GM12878 (cell line): Measurements from ENCODE around the gene SPDYC. TPM values are rescaled to one million over a fixed set of nuclear protein-coding genes. Genes with fewer than 3 reads are reported as not detected.
A peak's percentile ranks its signal among the peaks of the same experiment; 100 is the strongest.

Source experiments
- CREM ChIP-seq: IDR thresholded peaks from 2 replicates; pipeline ENCODE4 v1.6.1; 2014; ENCODE audit warnings: antibody characterized with exemption, low read depth
- ESRRA ChIP-seq: IDR thresholded peaks from 2 replicates; pipeline ENCODE4 v1.6.1; 2012; ENCODE audit warnings: mild to moderate bottlenecking, low read length, improper control_type of control experiment
- IKZF1 ChIP-seq: fragments of 450-650 bp; conservative IDR thresholded peaks from 2 replicates; pipeline ENCODE4 v1.6.1; 2017; ENCODE audit warnings: antibody characterized with exemption, mild to moderate bottlenecking
- NR2C1 ChIP-seq: fragments of 450-650 bp; IDR thresholded peaks from 2 replicates; pipeline ENCODE4 v1.6.1; 2017; ENCODE audit warnings: antibody characterized with exemption, mild to moderate bottlenecking, moderate library complexity
- POLR2AphosphoS2 ChIP-seq: IDR thresholded peaks from 2 replicates; pipeline ENCODE4 v1.6.1; 2011; ENCODE audit warnings: low read depth, mild to moderate bottlenecking, low read length, improper control_type of control experiment, moderate library complexity
- POLR2AphosphoS5 ChIP-seq: IDR thresholded peaks from 2 replicates; pipeline ENCODE4 v1.6.1; 2011; ENCODE audit warnings: mild to moderate bottlenecking, low read length, inconsistent platforms
- POU2F2 ChIP-seq: IDR thresholded peaks from 3 replicates; pipeline ENCODE4 v1.6.1; 2011; ENCODE audit warnings: low read depth, mild to moderate bottlenecking, low read length, borderline replicate concordance
- RUNX3 ChIP-seq: IDR thresholded peaks from 2 replicates; pipeline ENCODE4 v1.6.1; 2012; ENCODE audit warnings: low read length, inconsistent platforms
- SPI1 ChIP-seq: IDR thresholded peaks from 2 replicates; pipeline ENCODE4 v1.6.1; 2011; ENCODE audit warnings: low read depth, mild to moderate bottlenecking, low read length, moderate library complexity, borderline replicate concordance; ENCODE audit not compliant: insufficient read depth
- SREBF1 ChIP-seq: IDR thresholded peaks from 2 replicates; pipeline ENCODE4 v1.6.1; 2012; ENCODE audit warnings: mild to moderate bottlenecking, low read length
- STAT3 ChIP-seq: IDR thresholded peaks from 2 replicates; pipeline ENCODE4 v1.6.1; 2011; ENCODE audit warnings: low read depth, low read length, improper control_type of control experiment
- TCF3 ChIP-seq: IDR thresholded peaks from 2 replicates; pipeline ENCODE4 v1.6.1; 2012; ENCODE audit warnings: low read depth, mild to moderate bottlenecking, low read length, borderline replicate concordance; ENCODE audit not compliant: insufficient read depth
- WRNIP1 ChIP-seq: IDR thresholded peaks from 2 replicates; pipeline ENCODE4 v1.6.1; 2011; ENCODE audit warnings: low read depth, low read length, improper control_type of control experiment, borderline replicate concordance
- YY1 ChIP-seq: IDR thresholded peaks from 2 replicates; pipeline ENCODE4 v1.6.1; 2011; ENCODE audit warnings: low read depth, mild to moderate bottlenecking, low read length
- ZNF217 ChIP-seq: fragments of 450-650 bp; IDR thresholded peaks from 2 replicates; pipeline ENCODE4 v1.6.1; 2017; ENCODE audit warnings: antibody characterized with exemption, mild to moderate bottlenecking
- ZNF24 ChIP-seq: fragments of 450-650 bp; IDR thresholded peaks from 2 replicates; pipeline ENCODE4 v1.6.1; 2017; ENCODE audit warnings: antibody characterized with exemption, mild to moderate bottlenecking
- ZNF622 ChIP-seq: fragments of 450-650 bp; IDR thresholded peaks from 2 replicates; pipeline ENCODE4 v1.6.1; 2017; ENCODE audit warnings: mild to moderate bottlenecking, inconsistent platforms
- polyA plus RNA-seq, 11 experiments: library from polyadenylated mRNA; depleted of rRNA in 4 of 11; unstranded in 6 of 11; stranded (reverse) in 5 of 11; fragments of >200 nt; fragmentation: Nextera tagmentation in 4 of 11; fragmentation: Illumina TruSeq in 1 of 11; extraction: Ambion mirVana in 4 of 11; extraction: Trizol in 1 of 11; gene quantifications; 1 replicate in 1 of 11; 2 replicates in 10 of 11; pipeline versions ENCODE4 v1.2.1 to v1.2.3, GENCODE V29; 2011 to 2016; ENCODE audit warnings: inconsistent platforms in 2 of 11, missing spikeins in 2 of 11, low read depth in 1 of 11
- total RNA-seq, 4 experiments: library from RNA; depleted of rRNA in 3 of 4; stranded (reverse); fragments of >200 nt in 3 of 4; fragmentation: Illumina TruSeq in 1 of 4; extraction: Trizol in 1 of 4; gene quantifications; 2 replicates each; pipeline versions ENCODE4 v1.2.1 to v1.2.3, GENCODE V29; 2013 to 2021
- TF ChIP-seq, protein P1 (sequence below): IDR thresholded peaks from 2 replicates; pipeline ENCODE4 v1.6.1; 2012; ENCODE audit warnings: mild to moderate bottlenecking, low read depth, low read length
- TF ChIP-seq, protein P2 (sequence below): fragments of 450-650 bp; IDR thresholded peaks from 2 replicates; pipeline ENCODE4 v1.6.1; 2016; ENCODE audit warnings: mild to moderate bottlenecking, moderate library complexity, borderline replicate concordance
- TF ChIP-seq, protein P3 (sequence below): IDR thresholded peaks from 2 replicates; pipeline ENCODE4 v1.6.1; 2011; ENCODE audit warnings: low read depth, mild to moderate bottlenecking, low read length, moderate library complexity, borderline replicate concordance; ENCODE audit errors: extremely low read depth
- TF ChIP-seq, protein P4 (sequence below): fragments of 450-650 bp; IDR thresholded peaks from 2 replicates; pipeline ENCODE4 v1.6.1; 2017; ENCODE audit warnings: mild to moderate bottlenecking

Gene SPDYC
- total and polyA plus RNA-seq, 10 of the 15 experiments (the other 5 are each of a cell fraction or from before 2014, with no cell fraction given), result not detected

DNA sequence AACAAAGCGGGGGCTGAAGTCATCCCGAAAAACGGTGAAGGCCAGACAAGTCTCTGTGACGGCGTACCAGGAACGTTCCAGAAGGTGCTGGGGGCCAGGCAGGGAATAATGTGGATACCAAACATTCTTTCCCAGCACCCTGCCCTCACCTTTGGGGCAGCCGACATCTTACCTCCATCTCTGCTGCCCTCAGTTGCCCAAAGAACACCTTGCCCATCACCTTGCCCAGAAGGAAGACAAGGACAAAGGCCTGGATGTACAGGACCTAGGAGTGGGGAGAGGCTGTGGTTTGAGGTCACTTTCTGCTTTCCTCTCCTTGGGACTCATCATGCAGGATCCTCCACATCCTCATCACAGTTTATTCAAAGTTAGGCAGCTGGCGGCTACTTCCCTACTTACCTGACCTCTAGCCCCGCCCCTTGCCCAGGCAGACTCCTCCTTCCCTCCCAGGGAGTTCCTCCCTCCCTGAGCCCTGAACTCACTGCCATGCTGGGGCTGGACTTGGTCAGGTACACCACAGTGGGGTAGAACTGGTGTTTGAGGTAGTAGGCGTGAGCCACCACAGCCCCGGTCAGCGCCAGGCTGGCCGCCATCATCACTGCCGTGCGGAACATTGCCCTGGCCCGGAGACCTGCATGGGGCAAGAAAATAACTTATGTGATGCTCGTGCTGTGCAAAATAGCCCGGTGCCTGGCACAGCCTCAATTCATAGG is 36.9 kb upstream of the SPDYC start (continued):
- TF ChIP-seq, protein P1, sequence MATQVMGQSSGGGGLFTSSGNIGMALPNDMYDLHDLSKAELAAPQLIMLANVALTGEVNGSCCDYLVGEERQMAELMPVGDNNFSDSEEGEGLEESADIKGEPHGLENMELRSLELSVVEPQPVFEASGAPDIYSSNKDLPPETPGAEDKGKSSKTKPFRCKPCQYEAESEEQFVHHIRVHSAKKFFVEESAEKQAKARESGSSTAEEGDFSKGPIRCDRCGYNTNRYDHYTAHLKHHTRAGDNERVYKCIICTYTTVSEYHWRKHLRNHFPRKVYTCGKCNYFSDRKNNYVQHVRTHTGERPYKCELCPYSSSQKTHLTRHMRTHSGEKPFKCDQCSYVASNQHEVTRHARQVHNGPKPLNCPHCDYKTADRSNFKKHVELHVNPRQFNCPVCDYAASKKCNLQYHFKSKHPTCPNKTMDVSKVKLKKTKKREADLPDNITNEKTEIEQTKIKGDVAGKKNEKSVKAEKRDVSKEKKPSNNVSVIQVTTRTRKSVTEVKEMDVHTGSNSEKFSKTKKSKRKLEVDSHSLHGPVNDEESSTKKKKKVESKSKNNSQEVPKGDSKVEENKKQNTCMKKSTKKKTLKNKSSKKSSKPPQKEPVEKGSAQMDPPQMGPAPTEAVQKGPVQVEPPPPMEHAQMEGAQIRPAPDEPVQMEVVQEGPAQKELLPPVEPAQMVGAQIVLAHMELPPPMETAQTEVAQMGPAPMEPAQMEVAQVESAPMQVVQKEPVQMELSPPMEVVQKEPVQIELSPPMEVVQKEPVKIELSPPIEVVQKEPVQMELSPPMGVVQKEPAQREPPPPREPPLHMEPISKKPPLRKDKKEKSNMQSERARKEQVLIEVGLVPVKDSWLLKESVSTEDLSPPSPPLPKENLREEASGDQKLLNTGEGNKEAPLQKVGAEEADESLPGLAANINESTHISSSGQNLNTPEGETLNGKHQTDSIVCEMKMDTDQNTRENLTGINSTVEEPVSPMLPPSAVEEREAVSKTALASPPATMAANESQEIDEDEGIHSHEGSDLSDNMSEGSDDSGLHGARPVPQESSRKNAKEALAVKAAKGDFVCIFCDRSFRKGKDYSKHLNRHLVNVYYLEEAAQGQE, result no peak
- TF ChIP-seq IKZF1, result no peak
- no peak for TF ChIP-seq POU2F2
- peak; percentile 68 for TF ChIP-seq YY1
- TF ChIP-seq RUNX3, result peak; percentile 15; the same call in 1 of the 2 replicates
- no peak for TF ChIP-seq CREM
- TF ChIP-seq POLR2AphosphoS2, result peak; percentile 58; the same call in 1 of the 2 replicates
- TF ChIP-seq WRNIP1, result no peak
- TF ChIP-seq TCF3, result no peak
- no peak for TF ChIP-seq ZNF622
- no peak for TF ChIP-seq POLR2AphosphoS5
- TF ChIP-seq, protein P2, sequence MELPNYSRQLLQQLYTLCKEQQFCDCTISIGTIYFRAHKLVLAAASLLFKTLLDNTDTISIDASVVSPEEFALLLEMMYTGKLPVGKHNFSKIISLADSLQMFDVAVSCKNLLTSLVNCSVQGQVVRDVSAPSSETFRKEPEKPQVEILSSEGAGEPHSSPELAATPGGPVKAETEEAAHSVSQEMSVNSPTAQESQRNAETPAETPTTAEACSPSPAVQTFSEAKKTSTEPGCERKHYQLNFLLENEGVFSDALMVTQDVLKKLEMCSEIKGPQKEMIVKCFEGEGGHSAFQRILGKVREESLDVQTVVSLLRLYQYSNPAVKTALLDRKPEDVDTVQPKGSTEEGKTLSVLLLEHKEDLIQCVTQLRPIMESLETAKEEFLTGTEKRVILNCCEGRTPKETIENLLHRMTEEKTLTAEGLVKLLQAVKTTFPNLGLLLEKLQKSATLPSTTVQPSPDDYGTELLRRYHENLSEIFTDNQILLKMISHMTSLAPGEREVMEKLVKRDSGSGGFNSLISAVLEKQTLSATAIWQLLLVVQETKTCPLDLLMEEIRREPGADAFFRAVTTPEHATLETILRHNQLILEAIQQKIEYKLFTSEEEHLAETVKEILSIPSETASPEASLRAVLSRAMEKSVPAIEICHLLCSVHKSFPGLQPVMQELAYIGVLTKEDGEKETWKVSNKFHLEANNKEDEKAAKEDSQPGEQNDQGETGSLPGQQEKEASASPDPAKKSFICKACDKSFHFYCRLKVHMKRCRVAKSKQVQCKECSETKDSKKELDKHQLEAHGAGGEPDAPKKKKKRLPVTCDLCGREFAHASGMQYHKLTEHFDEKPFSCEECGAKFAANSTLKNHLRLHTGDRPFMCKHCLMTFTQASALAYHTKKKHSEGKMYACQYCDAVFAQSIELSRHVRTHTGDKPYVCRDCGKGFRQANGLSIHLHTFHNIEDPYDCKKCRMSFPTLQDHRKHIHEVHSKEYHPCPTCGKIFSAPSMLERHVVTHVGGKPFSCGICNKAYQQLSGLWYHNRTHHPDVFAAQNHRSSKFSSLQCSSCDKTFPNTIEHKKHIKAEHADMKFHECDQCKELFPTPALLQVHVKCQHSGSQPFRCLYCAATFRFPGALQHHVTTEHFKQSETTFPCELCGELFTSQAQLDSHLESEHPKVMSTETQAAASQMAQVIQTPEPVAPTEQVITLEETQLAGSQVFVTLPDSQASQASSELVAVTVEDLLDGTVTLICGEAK, result no peak
- TF ChIP-seq ESRRA, result no peak
- no peak for TF ChIP-seq ZNF24
- TF ChIP-seq SREBF1, result no peak
- no peak for TF ChIP-seq ZNF217
- no peak for TF ChIP-seq STAT3
- TF ChIP-seq SPI1, result peak; percentile 60; the same call in 1 of the 2 replicates
- TF ChIP-seq, protein P3, sequence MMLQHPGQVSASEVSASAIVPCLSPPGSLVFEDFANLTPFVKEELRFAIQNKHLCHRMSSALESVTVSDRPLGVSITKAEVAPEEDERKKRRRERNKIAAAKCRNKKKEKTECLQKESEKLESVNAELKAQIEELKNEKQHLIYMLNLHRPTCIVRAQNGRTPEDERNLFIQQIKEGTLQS, result no peak
- no peak for TF ChIP-seq NR2C1
- TF ChIP-seq, protein P4, sequence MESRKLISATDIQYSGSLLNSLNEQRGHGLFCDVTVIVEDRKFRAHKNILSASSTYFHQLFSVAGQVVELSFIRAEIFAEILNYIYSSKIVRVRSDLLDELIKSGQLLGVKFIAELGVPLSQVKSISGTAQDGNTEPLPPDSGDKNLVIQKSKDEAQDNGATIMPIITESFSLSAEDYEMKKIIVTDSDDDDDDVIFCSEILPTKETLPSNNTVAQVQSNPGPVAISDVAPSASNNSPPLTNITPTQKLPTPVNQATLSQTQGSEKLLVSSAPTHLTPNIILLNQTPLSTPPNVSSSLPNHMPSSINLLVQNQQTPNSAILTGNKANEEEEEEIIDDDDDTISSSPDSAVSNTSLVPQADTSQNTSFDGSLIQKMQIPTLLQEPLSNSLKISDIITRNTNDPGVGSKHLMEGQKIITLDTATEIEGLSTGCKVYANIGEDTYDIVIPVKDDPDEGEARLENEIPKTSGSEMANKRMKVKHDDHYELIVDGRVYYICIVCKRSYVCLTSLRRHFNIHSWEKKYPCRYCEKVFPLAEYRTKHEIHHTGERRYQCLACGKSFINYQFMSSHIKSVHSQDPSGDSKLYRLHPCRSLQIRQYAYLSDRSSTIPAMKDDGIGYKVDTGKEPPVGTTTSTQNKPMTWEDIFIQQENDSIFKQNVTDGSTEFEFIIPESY, result no peak
